Neural progenitor cell (in vitro differentiated cells): ENCODE results near the gene DUSP23. TPM values are rescaled to one million over a fixed set of nuclear protein-coding genes. Genes with fewer than 3 reads are reported as not detected.

Experiments used
- DNase-seq: peaks from one replicate; pipeline ENCODE4 v3.0.0-alpha.2; 2016; ENCODE audit warnings: low spot score
- H2AFZ ChIP-seq: fragments of 200-600 bp; sonication (generic); replicated peaks from 2 replicates; pipeline ENCODE4 v1.6.1; 2016; ENCODE audit warnings: antibody characterized with exemption
- H3F3A ChIP-seq: fragments of 200-600 bp; sonication (generic); 2 replicates; pipeline ENCODE4 v1.6.1; 2016; ENCODE audit warnings: antibody characterized with exemption, low read depth
- H3K27ac ChIP-seq: fragments of 200-600 bp; sonication (generic); 2 replicates; pipeline ENCODE4 v1.5.1; 2016; ENCODE audit warnings: mild to moderate bottlenecking
- H3K27me3 ChIP-seq: fragments of 200-600 bp; sonication (generic); 2 replicates; pipeline ENCODE4 v1.6.1; 2016; ENCODE audit warnings: mild to moderate bottlenecking, moderate library complexity
- H3K36me3 ChIP-seq: fragments of 200-600 bp; sonication (generic); 2 replicates; pipeline ENCODE4 v1.5.1; 2016
- H3K4me1 ChIP-seq: fragments of 200-600 bp; sonication (generic); 2 replicates; pipeline ENCODE4 v1.6.1; 2016; ENCODE audit warnings: mixed run types
- H3K4me2 ChIP-seq: fragments of 200-600 bp; sonication (generic); 2 replicates; pipeline ENCODE4 v1.6.1; 2016
- H3K4me3 ChIP-seq: fragments of 200-600 bp; sonication (generic); 2 replicates; pipeline ENCODE4 v1.5.1; 2016
- H3K79me2 ChIP-seq: fragments of 200-600 bp; sonication (generic); 2 replicates; pipeline ENCODE4 v1.6.1; 2016; ENCODE audit warnings: low read depth
- H3K9ac ChIP-seq: fragments of 200-600 bp; sonication (generic); 2 replicates; pipeline ENCODE4 v1.6.1; 2016
- H3K9me3 ChIP-seq: fragments of 200-600 bp; sonication (generic); 2 replicates; pipeline ENCODE4 v1.5.1; 2016; ENCODE audit warnings: low read depth
- H4K20me1 ChIP-seq: fragments of 200-600 bp; sonication (generic); 2 replicates; pipeline ENCODE4 v1.6.1; 2016; ENCODE audit warnings: low read depth
- H3K27ac Mint-ChIP-seq: 3 replicates; pipeline ENCODE4 v1.8.0; 2021; ENCODE audit warnings: mixed read lengths
- H3K27me3 Mint-ChIP-seq: 2 replicates; pipeline ENCODE4 v1.8.0; 2022; ENCODE audit warnings: low read depth, mild to moderate bottlenecking, inconsistent platforms, moderate library complexity, mixed read lengths; ENCODE audit not compliant: insufficient read depth
- H3K36me3 Mint-ChIP-seq: 3 replicates; pipeline ENCODE4 v1.8.0; 2021; ENCODE audit warnings: mixed read lengths
- H3K4me1 Mint-ChIP-seq: 3 replicates; pipeline ENCODE4 v1.8.0; 2021; ENCODE audit warnings: mixed read lengths
- H3K4me3 Mint-ChIP-seq: 3 replicates; pipeline ENCODE4 v1.8.0; 2021; ENCODE audit warnings: mild to moderate bottlenecking, moderate library complexity, mixed read lengths
- H3K9me3 Mint-ChIP-seq: 3 replicates; pipeline ENCODE4 v1.8.0; 2020; ENCODE audit warnings: mixed read lengths
- CTCF ChIP-seq: fragments of 200-600 bp; sonication (generic); IDR thresholded peaks from 2 replicates; pipeline ENCODE4 v1.5.1; 2017; ENCODE audit warnings: antibody characterized with exemption, mild to moderate bottlenecking
- EZH2 ChIP-seq: fragments of 200-600 bp; sonication (generic); IDR thresholded peaks from 2 replicates; pipeline ENCODE4 v1.6.1; 2017; ENCODE audit warnings: antibody characterized with exemption, mild to moderate bottlenecking, moderate library complexity
- EZH2phosphoT487 ChIP-seq: fragments of 200-600 bp; sonication (generic); IDR thresholded peaks from 2 replicates; pipeline ENCODE4 v1.6.1; 2017; ENCODE audit warnings: antibody characterized with exemption
- total RNA-seq: library from RNA; depleted of rRNA; stranded (reverse); fragments of >200 nt; gene quantifications from 2 replicates; pipeline ENCODE4 v1.2.3, GENCODE V29; 2015; ENCODE audit warnings: low replicate concordance

Gene DUSP23
- total RNA-seq, 1 donor from 2014 or later = 3.1 TPM

- Mint-ChIP-seq H3K9me3 (no peaks in the 10 kb centered on the region), H3K27ac (no peak overlapping the region)
Measured at GRCh38 chr1:159830722-159831121, 50.0 kb downstream of the DUSP23 start.

DNA sequence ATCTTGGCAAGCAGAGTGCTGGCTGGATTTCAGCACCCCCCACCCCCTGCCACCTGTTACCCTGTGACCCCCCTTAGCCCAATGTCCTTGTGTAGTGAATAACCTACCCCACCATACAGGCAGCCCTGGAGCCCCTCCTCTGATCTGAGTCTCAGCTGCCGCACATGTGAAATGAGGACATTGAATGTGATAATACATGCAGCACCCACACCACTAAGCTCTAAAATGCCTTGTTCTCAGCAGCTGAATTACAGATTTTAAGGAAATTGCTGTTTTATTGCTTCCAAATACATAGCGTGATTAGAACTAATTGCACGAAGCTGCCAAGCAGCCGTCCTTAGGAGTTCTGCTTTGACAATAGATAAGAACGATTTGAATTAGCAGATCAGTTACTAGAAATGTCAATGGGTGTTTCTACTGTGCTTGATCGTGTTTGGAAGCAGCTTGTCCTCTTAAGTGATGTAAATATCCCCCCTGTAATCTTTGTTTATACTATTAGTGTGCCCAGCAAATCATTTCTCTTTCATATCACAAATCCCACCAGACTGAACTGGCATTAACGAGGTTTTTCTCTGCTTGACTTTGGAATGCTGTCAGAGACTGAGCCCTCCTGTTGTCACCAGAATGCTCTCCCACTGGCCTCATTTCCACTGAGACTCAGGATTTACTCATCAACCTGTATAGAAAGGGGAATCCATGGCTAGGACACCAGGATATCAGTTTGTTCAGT is 50.8 kb downstream of the DUSP23 start:
- no peak overlapping the region for H3K27ac ChIP-seq
- H3F3A ChIP-seq = peaks cover 6% of the 10 kb centered on the region
- no peaks in the 10 kb centered on the region for H3K9me3 Mint-ChIP-seq
- H3K9ac ChIP-seq = no peak overlapping the region
- H3K36me3 Mint-ChIP-seq = no peaks in the 10 kb centered on the region
- no peaks in the 10 kb centered on the region for H3K9me3 ChIP-seq
- H4K20me1 ChIP-seq = no peaks in the 10 kb centered on the region
- H3K36me3 ChIP-seq = no peaks in the 10 kb centered on the region
- H3K27me3 Mint-ChIP-seq = peaks cover 8% of the 10 kb centered on the region
- no peaks in the 10 kb centered on the region for H3K79me2 ChIP-seq
- H3K4me1 Mint-ChIP-seq = peaks cover 21% of the 10 kb centered on the region
- no peak for TF ChIP-seq EZH2
- TF ChIP-seq CTCF = no peak
- no peak for TF ChIP-seq EZH2phosphoT487
- H2AFZ ChIP-seq = no peak overlapping the region
- H3K4me2 ChIP-seq = peak overlapping the region; percentile 59
- no peak overlapping the region for H3K4me3 Mint-ChIP-seq
- no peak overlapping the region for H3K4me3 ChIP-seq
- peaks cover 17% of the 10 kb centered on the region for H3K4me1 ChIP-seq
- peak; percentile 54 for DNase-seq
- H3K27me3 ChIP-seq = peaks cover 40% of the 10 kb centered on the region
- H3K27ac Mint-ChIP-seq = peak overlapping the region; percentile 15

More at GRCh38 chr1:159830722-159831121, 50.0 kb downstream of the DUSP23 start:
- Mint-ChIP-seq H3K4me3 (no peak overlapping the region), H3K36me3 (no peaks in the 10 kb centered on the region), H3K4me1 (peaks cover 25% of the 10 kb centered on the region), H3K27me3 (peaks cover 13% of the 10 kb centered on the region)
- Histone ChIP-seq H3K4me2 (peak overlapping the region; percentile 59), H3K9me3 (no peaks in the 10 kb centered on the region), H3K27ac (no peak overlapping the region), H3K36me3 (no peaks in the 10 kb centered on the region), H3K4me1 (peaks cover 17% of the 10 kb centered on the region), H3K9ac (no peak overlapping the region), H3K79me2 (no peaks in the 10 kb centered on the region), H3K4me3 (no peak overlapping the region), H3F3A (peaks cover 6% of the 10 kb centered on the region), H3K27me3 (peaks cover 40% of the 10 kb centered on the region), H4K20me1 (no peaks in the 10 kb centered on the region), H2AFZ (no peak overlapping the region)
- no peak for DNase-seq
- no peak for TF ChIP-seq CTCF
- TF ChIP-seq EZH2phosphoT487 = no peak
- no peak for TF ChIP-seq EZH2

Other genes starting within 250 kb of the DUSP23 start
- gene OR10J5, start 245.0 kb upstream of the DUSP23 start, total RNA-seq = not detected in 2 replicates
- gene APCS, start 193.1 kb upstream of the DUSP23 start, total RNA-seq = not detected in 2 replicates
- gene CRP, start 66.4 kb upstream of the DUSP23 start, total RNA-seq = not detected in 2 replicates
- not detected in 2 replicates for gene FCRL6, start 21.4 kb downstream of the DUSP23 start, total RNA-seq
- not detected in 2 replicates for gene SLAMF8, start 45.9 kb downstream of the DUSP23 start, total RNA-seq
- gene VSIG8, start 81.7 kb downstream of the DUSP23 start, total RNA-seq = not detected in 2 replicates
- not detected in 2 replicates for gene CFAP45, start 119.2 kb downstream of the DUSP23 start, total RNA-seq
- 3.9 and 12.1 TPM in 2 replicates for gene TAGLN2, start 144.5 kb downstream of the DUSP23 start, total RNA-seq
- gene IGSF9, start 164.7 kb downstream of the DUSP23 start, total RNA-seq = 3.3 and 9.1 TPM in 2 replicates
- not detected in 2 replicates for gene SLAMF9, start 173.3 kb downstream of the DUSP23 start, total RNA-seq